K562 (cell line): ENCODE data around the gene MTHFR. TPM values are rescaled to one million over a fixed set of nuclear protein-coding genes. Genes with fewer than 3 reads are reported as not detected.

Source experiments
- HDAC1 ChIP-seq, 2 experiments: fragments of 450-650 bp; IDR thresholded peaks; 2 replicates each; pipeline ENCODE4 v1.6.1; 2016 to 2017; ENCODE audit warnings: inconsistent platforms in 1 of 2, mild to moderate bottlenecking in 1 of 2, moderate library complexity in 1 of 2
- HDGF ChIP-seq: fragments of 450-650 bp; IDR thresholded peaks from 2 replicates; pipeline ENCODE4 v1.6.1; 2016
- KLF10 ChIP-seq: fragments of 250-450 bp; sonication (Bioruptor Pico); IDR thresholded peaks from 2 replicates; pipeline ENCODE4 v1.6.1; 2021; ENCODE audit warnings: matching md5 sums
- MAZ ChIP-seq, 2 experiments: fragments of 450-650 bp in 1 of 2; sonication (generic) in 1 of 2; formaldehyde crosslinking; IDR thresholded peaks in 1 of 2; conservative IDR thresholded peaks in 1 of 2; 2 replicates each; pipeline versions ENCODE4 v1.4.0 to v1.5.0; 2020; ENCODE audit warnings: mild to moderate bottlenecking in 1 of 2, missing genetic modification reagents in 1 of 2
- POLR2AphosphoS2 ChIP-seq: IDR thresholded peaks from 2 replicates; pipeline ENCODE4 v1.6.1; 2012; ENCODE audit warnings: low read length, improper control_type of control experiment
- SUPT5H ChIP-seq: fragments of 450-650 bp; IDR thresholded peaks from 2 replicates; pipeline ENCODE4 v1.6.1; 2016
- TAF1 ChIP-seq: IDR thresholded peaks from 2 replicates; pipeline ENCODE4 v1.6.1; 2011; ENCODE audit warnings: mild to moderate bottlenecking, low read length, moderate library complexity; ENCODE audit not compliant: insufficient read depth, control insufficient read depth, severe bottlenecking; ENCODE audit errors: extremely low read depth
- TOE1 ChIP-seq, 2 experiments: fragments of 450-650 bp in 1 of 2; sonication (generic) in 1 of 2; formaldehyde crosslinking in 1 of 2; IDR thresholded peaks; 2 replicates each; pipeline versions ENCODE4 v1.7.1 to v1.8.0; 2016 to 2022; ENCODE audit warnings: borderline replicate concordance in 2 of 2, mild to moderate bottlenecking in 2 of 2, antibody characterized with exemption in 1 of 2, inconsistent platforms in 1 of 2, low read depth in 1 of 2, missing genetic modification reagents in 1 of 2, moderate library complexity in 1 of 2
- polyA plus RNA-seq, 8 experiments: library from polyadenylated mRNA; depleted of rRNA in 4 of 8; stranded (reverse) in 5 of 8; unstranded in 3 of 8; fragments of >200 nt; fragmentation: Nextera tagmentation in 2 of 8; fragmentation: Illumina TruSeq in 1 of 8; extraction: Ambion mirVana in 2 of 8; extraction: Trizol in 1 of 8; gene quantifications; 2 replicates each; pipeline versions ENCODE4 v1.2.1 to v1.2.3, GENCODE V29; 2011 to 2014; ENCODE audit warnings: inconsistent platforms in 1 of 8, missing spikeins in 1 of 8
- total RNA-seq, 7 experiments: library from RNA; depleted of rRNA in 6 of 7; stranded (reverse); fragments of >200 nt in 6 of 7; fragmentation: Illumina TruSeq in 2 of 7; extraction: Trizol in 2 of 7; gene quantifications; 2 replicates each; pipeline versions ENCODE4 v1.2.1 to v1.2.3, GENCODE V29; 2011 to 2021; ENCODE audit warnings: low replicate concordance in 1 of 7
- TF ChIP-seq, protein P1 (sequence below): sonication (generic); formaldehyde crosslinking; IDR thresholded peaks from 2 replicates; pipeline ENCODE4 v1.8.1; 2023; ENCODE audit warnings: mild to moderate bottlenecking, missing genetic modification reagents, moderate library complexity
- TF ChIP-seq, protein P2 (sequence below), 2 experiments: fragments of 250-450 bp in 1 of 2; fragments of 450-650 bp in 1 of 2; sonication (Bioruptor Pico) in 1 of 2; IDR thresholded peaks; 2 replicates each; pipeline versions ENCODE4 v1.6.1 to v1.8.0; 2016 to 2021; ENCODE audit warnings: mild to moderate bottlenecking in 2 of 2, moderate library complexity in 2 of 2, missing compliant biosample characterization in 1 of 2, missing genetic modification characterization in 1 of 2
- TF ChIP-seq, protein P3 (sequence below): fragments of 250-450 bp; sonication (Bioruptor Pico); IDR thresholded peaks from 2 replicates; pipeline ENCODE4 v1.5.0; 2020; ENCODE audit warnings: mild to moderate bottlenecking, borderline replicate concordance
- TF ChIP-seq, protein P4 (sequence below): fragments of 450-650 bp; IDR thresholded peaks from 2 replicates; pipeline ENCODE4 v1.6.1; 2016; ENCODE audit warnings: mild to moderate bottlenecking

The MTHFR gene
- total and polyA plus RNA-seq, 9 of the 15 experiments (the other 6 are each of a cell fraction or from before 2014, with no cell fraction given): 5.0 to 104 (median 62.6) TPM

DNA sequence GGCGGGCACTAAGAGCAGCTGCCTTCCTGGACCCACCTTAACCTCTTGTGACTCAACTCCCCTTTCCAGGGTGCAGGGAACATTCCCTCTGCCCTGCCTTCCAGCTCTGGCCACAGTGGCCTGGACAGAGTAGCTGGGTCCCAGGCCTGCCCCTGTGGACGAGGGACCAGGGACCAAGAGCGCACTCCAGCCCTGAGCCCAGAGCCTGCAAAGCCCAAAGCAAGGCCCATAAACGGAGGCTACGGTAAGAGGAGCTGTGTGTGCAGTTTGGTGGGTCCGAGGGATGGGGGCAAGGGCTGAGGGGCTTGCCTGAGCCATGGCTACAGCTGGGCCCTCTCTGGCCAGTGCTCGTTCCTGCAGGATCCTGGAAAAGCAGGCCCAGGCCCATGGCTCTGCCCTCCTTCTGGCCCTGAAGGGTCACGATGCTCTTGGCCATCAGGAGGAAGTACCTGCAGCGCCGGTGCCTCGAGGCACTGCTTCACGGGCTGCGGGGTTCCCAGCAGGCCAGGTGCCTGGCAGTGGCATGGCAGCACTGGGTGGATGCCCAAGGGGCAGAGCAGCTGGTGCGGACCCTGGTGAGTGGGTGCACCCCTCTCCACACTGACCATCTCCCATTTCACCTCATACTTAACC lies 17.8 kb downstream of the MTHFR start (continued):
- TF ChIP-seq, protein P1, sequence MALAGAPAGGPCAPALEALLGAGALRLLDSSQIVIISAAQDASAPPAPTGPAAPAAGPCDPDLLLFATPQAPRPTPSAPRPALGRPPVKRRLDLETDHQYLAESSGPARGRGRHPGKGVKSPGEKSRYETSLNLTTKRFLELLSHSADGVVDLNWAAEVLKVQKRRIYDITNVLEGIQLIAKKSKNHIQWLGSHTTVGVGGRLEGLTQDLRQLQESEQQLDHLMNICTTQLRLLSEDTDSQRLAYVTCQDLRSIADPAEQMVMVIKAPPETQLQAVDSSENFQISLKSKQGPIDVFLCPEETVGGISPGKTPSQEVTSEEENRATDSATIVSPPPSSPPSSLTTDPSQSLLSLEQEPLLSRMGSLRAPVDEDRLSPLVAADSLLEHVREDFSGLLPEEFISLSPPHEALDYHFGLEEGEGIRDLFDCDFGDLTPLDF (CRISPR knock-in tag): no peak
- TF ChIP-seq, protein P2, sequence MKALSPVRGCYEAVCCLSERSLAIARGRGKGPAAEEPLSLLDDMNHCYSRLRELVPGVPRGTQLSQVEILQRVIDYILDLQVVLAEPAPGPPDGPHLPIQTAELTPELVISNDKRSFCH (CRISPR knock-in tag; IDR thresholded peaks at IDR 0.05): no peak
- TF ChIP-seq, protein P2 (tag; IDR thresholded peaks at IDR 0.05): no peak
- TF ChIP-seq HDAC1 (IDR thresholded peaks at IDR 0.05) (no peak), POLR2AphosphoS2 (peak; percentile 21; the same call in 1 of the 2 replicates), KLF10 (CRISPR knock-in tag) (0 out of 2 replicates have a peak, but pooled peaks have one; percentile 7), TAF1 (no peak), SUPT5H (peak; percentile 64), TOE1 (IDR thresholded peaks at IDR 0.05; ENCODE audit: borderline replicate concordance) (0 out of 2 replicates have a peak, but pooled peaks have one; percentile 19), TOE1 (CRISPR knock-in tag; IDR thresholded peaks at IDR 0.05; ENCODE audit: borderline replicate concordance, low read depth) (no peak), HDGF (peak; percentile 49; the same call in 1 of the 2 replicates), MAZ (CRISPR knock-in tag; conservative IDR thresholded peaks at IDR 0.05 in 1 of 2, IDR thresholded peaks at IDR 0.05 in 1 of 2) (peak; percentile 28 to 39; a peak in 1 of 4 replicates)
- TF ChIP-seq, protein P3, sequence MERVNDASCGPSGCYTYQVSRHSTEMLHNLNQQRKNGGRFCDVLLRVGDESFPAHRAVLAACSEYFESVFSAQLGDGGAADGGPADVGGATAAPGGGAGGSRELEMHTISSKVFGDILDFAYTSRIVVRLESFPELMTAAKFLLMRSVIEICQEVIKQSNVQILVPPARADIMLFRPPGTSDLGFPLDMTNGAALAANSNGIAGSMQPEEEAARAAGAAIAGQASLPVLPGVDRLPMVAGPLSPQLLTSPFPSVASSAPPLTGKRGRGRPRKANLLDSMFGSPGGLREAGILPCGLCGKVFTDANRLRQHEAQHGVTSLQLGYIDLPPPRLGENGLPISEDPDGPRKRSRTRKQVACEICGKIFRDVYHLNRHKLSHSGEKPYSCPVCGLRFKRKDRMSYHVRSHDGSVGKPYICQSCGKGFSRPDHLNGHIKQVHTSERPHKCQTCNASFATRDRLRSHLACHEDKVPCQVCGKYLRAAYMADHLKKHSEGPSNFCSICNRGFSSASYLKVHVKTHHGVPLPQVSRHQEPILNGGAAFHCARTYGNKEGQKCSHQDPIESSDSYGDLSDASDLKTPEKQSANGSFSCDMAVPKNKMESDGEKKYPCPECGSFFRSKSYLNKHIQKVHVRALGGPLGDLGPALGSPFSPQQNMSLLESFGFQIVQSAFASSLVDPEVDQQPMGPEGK (CRISPR knock-in tag): 0 out of 2 replicates have a peak, but pooled peaks have one; percentile 42
- TF ChIP-seq, protein P4, sequence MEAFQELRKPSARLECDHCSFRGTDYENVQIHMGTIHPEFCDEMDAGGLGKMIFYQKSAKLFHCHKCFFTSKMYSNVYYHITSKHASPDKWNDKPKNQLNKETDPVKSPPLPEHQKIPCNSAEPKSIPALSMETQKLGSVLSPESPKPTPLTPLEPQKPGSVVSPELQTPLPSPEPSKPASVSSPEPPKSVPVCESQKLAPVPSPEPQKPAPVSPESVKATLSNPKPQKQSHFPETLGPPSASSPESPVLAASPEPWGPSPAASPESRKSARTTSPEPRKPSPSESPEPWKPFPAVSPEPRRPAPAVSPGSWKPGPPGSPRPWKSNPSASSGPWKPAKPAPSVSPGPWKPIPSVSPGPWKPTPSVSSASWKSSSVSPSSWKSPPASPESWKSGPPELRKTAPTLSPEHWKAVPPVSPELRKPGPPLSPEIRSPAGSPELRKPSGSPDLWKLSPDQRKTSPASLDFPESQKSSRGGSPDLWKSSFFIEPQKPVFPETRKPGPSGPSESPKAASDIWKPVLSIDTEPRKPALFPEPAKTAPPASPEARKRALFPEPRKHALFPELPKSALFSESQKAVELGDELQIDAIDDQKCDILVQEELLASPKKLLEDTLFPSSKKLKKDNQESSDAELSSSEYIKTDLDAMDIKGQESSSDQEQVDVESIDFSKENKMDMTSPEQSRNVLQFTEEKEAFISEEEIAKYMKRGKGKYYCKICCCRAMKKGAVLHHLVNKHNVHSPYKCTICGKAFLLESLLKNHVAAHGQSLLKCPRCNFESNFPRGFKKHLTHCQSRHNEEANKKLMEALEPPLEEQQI: no peak
- TF ChIP-seq, all 486 proteins: peak for 39
